ENCODE data around the gene CAPZA1. TPM values are rescaled to one million over a fixed set of nuclear protein-coding genes. Genes with fewer than 3 reads are reported as not detected.
A peak's percentile ranks its signal among the peaks of the same experiment; 100 is the strongest.

Gene CAPZA1
- total RNA-seq, 2 donors from 2014 or later: 87.4 to 104 TPM

GRCh38 chr1:112672009-112672408 lies 52.4 kb downstream of the CAPZA1 start:
- intact Hi-C loops (cut with DNase I): loop anchor here (10.0 kb wide), 1 partner anchor 167 kb away; the partner anchor contains the start of gene WNT2B
- TF ChIP-seq POLR2A (IDR thresholded peaks at IDR 0.05) (no peak), CTCF (IDR thresholded peaks at IDR 0.05) (no peak), POLR2AphosphoS5 (IDR thresholded peaks at IDR 0.05) (no peak)
- 76% methylated on average over 2 of the region's 2 CpGs for WGBS
- no peaks in the 10 kb centered on the region for H3K9me3 ChIP-seq
- H3K27me3 ChIP-seq (replicated peaks; ENCODE audit: insufficient read depth): no peaks in the 10 kb centered on the region
- no peak overlapping the region for H3K27ac ChIP-seq
- peaks cover 4 to 8% of the 10 kb centered on the region in 2 donors for H3K36me3 ChIP-seq
- DNase-seq (ENCODE audit: low spot score): no peak
- H3K4me1 ChIP-seq (replicated peaks): no peaks in the 10 kb centered on the region
- no peak overlapping the region for H3K4me3 ChIP-seq

GRCh38 chr1:112672842-112673241 lies 53.2 kb downstream of the CAPZA1 start:
- Histone ChIP-seq H3K9me3 (no peaks in the 10 kb centered on the region), H3K4me3 (no peak overlapping the region), H3K4me1 (replicated peaks) (no peaks in the 10 kb centered on the region), H3K27me3 (replicated peaks; ENCODE audit: insufficient read depth) (no peaks in the 10 kb centered on the region), H3K36me3 (peaks cover 0 to 8% of the 10 kb centered on the region in 2 donors), H3K27ac (no peak overlapping the region)
- intact Hi-C loops (cut with DNase I): loop anchor here (10.0 kb wide), 1 partner anchor 168 kb away; the partner anchor contains the start of gene WNT2B
- 89% methylated on average over 1 of the region's 1 CpG for WGBS
- DNase-seq (ENCODE audit: low spot score): no peak
- TF ChIP-seq POLR2AphosphoS5 (IDR thresholded peaks at IDR 0.05): no peak
- no peak for TF ChIP-seq POLR2A (IDR thresholded peaks at IDR 0.05)

- H3K4me3 ChIP-seq: peak overlapping the region; percentile 66 to 75
- peak; percentile 25 for DNase-seq (ENCODE audit: low spot score)
- H3K36me3 ChIP-seq: peaks cover 0 to 8% of the 10 kb centered on the region in 2 donors
- 4% methylated on average over 18 of the region's 18 CpGs for WGBS
- TF ChIP-seq POLR2A (IDR thresholded peaks at IDR 0.05) (no peak), POLR2AphosphoS5 (IDR thresholded peaks at IDR 0.05) (peak; percentile 29), CTCF (IDR thresholded peaks at IDR 0.05) (peak in 2 of 4 experiments; percentile 52 to 66)
- H3K27me3 ChIP-seq (replicated peaks; ENCODE audit: insufficient read depth): no peaks in the 10 kb centered on the region
- H3K27ac ChIP-seq: peak overlapping the region; percentile 94
- intact Hi-C loops (cut with DNase I): loop anchor here (2.0 to 10.0 kb wide), 3 partner anchors 25 to 169 kb away; partner anchors contain the start of genes CAPZA1, ST7L and WNT2B
- H3K4me1 ChIP-seq (replicated peaks): no peaks in the 10 kb centered on the region
- H3K9me3 ChIP-seq: no peaks in the 10 kb centered on the region
Measured at GRCh38 chr1:112673592-112674439, 54.2 kb downstream of the CAPZA1 start.

- under 1% methylated on average over 27 of the region's 30 CpGs for whole genome bisulfite sequencing
- intact Hi-C loops (cut with DNase I): loop anchor here (2.0 to 10.0 kb wide), 3 partner anchors 24 to 170 kb away; partner anchors contain the start of genes CAPZA1, ST7L and WNT2B
- H3K36me3 ChIP-seq: peaks cover 0 to 1% of the 10 kb centered on the region in 2 donors
- no peaks in the 10 kb centered on the region for H3K4me1 ChIP-seq (replicated peaks)
- TF ChIP-seq POLR2A (IDR thresholded peaks at IDR 0.05) (no peak), POLR2AphosphoS5 (IDR thresholded peaks at IDR 0.05) (no peak)
- peak within 1 kb of the TSS; percentile 94 for H3K27ac ChIP-seq
- peak; percentile 58 for DNase-seq (ENCODE audit: low spot score)
- no peaks in the 10 kb centered on the region for H3K9me3 ChIP-seq
- H3K4me3 ChIP-seq: peak within 1 kb of the TSS; percentile 66 to 75
- no peaks in the 10 kb centered on the region for H3K27me3 ChIP-seq (replicated peaks; ENCODE audit: insufficient read depth)
Measured at GRCh38 chr1:112674440-112674985, 54.9 kb downstream of the CAPZA1 start, which contains the start of gene MOV10. Gene MOV10 (plus strand): TSS chr1:112674659. CDS start chr1:112674913, 254 bp downstream.

GRCh38 chr1:112674986-112675727 lies 55.5 kb downstream of the CAPZA1 start:
- TF ChIP-seq POLR2AphosphoS5 (IDR thresholded peaks at IDR 0.05) (no peak), CTCF (IDR thresholded peaks at IDR 0.05) (peak in 1 of 4 experiments; percentile 27)
- Histone ChIP-seq H3K4me3 (peak overlapping the region; percentile 66 to 75), H3K36me3 (no peaks in the 10 kb centered on the region), H3K9me3 (no peaks in the 10 kb centered on the region), H3K27me3 (replicated peaks; ENCODE audit: insufficient read depth) (no peaks in the 10 kb centered on the region), H3K4me1 (replicated peaks) (no peaks in the 10 kb centered on the region), H3K27ac (peak overlapping the region; percentile 94)
- intact Hi-C loops (cut with DNase I): loop anchor here (2.0 to 10.0 kb wide), 3 partner anchors 24 to 170 kb away; partner anchors contain the start of genes CAPZA1, ST7L and WNT2B
- WGBS: under 1% methylated on average over 24 of the region's 68 CpGs
- peak; percentile 38 for DNase-seq (ENCODE audit: low spot score)
